ENCODE results near the gene DNMT1. TPM values are rescaled to one million over a fixed set of nuclear protein-coding genes. Genes with fewer than 3 reads are reported as not detected.
"Not testable (repeated sequence)": the region's sequence is repeated elsewhere in the genome, so short reads cannot be mapped to it uniquely, and the experiment has no call there.

The DNMT1 gene
- total RNA-seq, 1 donor, result 53.0 TPM

GRCh38 chr19:10206226-10206885 lies 11.6 kb upstream of the DNMT1 start:
- Histone ChIP-seq H3K4me1 (ENCODE audit: insufficient read depth, low read length) (peaks cover 22% of the 10 kb centered on the region), H3K4me3 (ENCODE audit: low read length) (no peak overlapping the region)

GRCh38 chr19:10205636-10206035 lies 10.9 kb upstream of the DNMT1 start:
- Histone ChIP-seq H3K4me1 (ENCODE audit: insufficient read depth, low read length) (peaks cover 16% of the 10 kb centered on the region), H3K9me3 (ENCODE audit: low read depth, low read length) (no peaks in the 10 kb centered on the region), H3K4me3 (ENCODE audit: low read length) (no peak overlapping the region), H3K27me3 (ENCODE audit: insufficient read depth, low read length) (no peaks in the 10 kb centered on the region)

More at GRCh38 chr19:10206226-10206885, 11.6 kb upstream of the DNMT1 start:
- Histone ChIP-seq H3K9me3 (ENCODE audit: low read depth, low read length) (no peaks in the 10 kb centered on the region), H3K27me3 (ENCODE audit: insufficient read depth, low read length) (no peaks in the 10 kb centered on the region)

- H3K4me3 ChIP-seq (ENCODE audit: low read length), result no peak overlapping the region
- H3K9me3 ChIP-seq (ENCODE audit: low read depth, low read length), result no peaks in the 10 kb centered on the region
- peaks cover 8% of the 10 kb centered on the region for H3K4me1 ChIP-seq (ENCODE audit: insufficient read depth, low read length)
- no peaks in the 10 kb centered on the region for H3K27me3 ChIP-seq (ENCODE audit: insufficient read depth, low read length)
These were observed 8.9 kb upstream of the DNMT1 start for GRCh38 chr19:10203686-10204085.

GRCh38 chr19:10201176-10201575 lies 6.4 kb upstream of the DNMT1 start:
- Histone ChIP-seq H3K4me3 (ENCODE audit: low read length) (no peak overlapping the region), H3K27me3 (ENCODE audit: insufficient read depth, low read length) (no peaks in the 10 kb centered on the region), H3K4me1 (ENCODE audit: insufficient read depth, low read length) (peaks cover 23% of the 10 kb centered on the region), H3K9me3 (ENCODE audit: low read depth, low read length) (no peaks in the 10 kb centered on the region)

GRCh38 chr19:10200101-10200500 lies 5.3 kb upstream of the DNMT1 start:
- H3K9me3 ChIP-seq (ENCODE audit: low read depth, low read length), result not testable (repeated sequence)

GRCh38 chr19:10198889-10199644 lies 4.3 kb upstream of the DNMT1 start:
- H3K27me3 ChIP-seq (ENCODE audit: insufficient read depth, low read length); H3K9me3 ChIP-seq (ENCODE audit: low read depth, low read length); H3K4me3 ChIP-seq (ENCODE audit: low read length): not testable (repeated sequence)
- H3K4me1 ChIP-seq (ENCODE audit: insufficient read depth, low read length), result peaks cover 30% of the 10 kb centered on the region

More at GRCh38 chr19:10200101-10200500, 5.3 kb upstream of the DNMT1 start:
- H3K27me3 ChIP-seq (ENCODE audit: insufficient read depth, low read length); H3K4me3 ChIP-seq (ENCODE audit: low read length): not testable (repeated sequence)
- H3K4me1 ChIP-seq (ENCODE audit: insufficient read depth, low read length), result peaks cover 27% of the 10 kb centered on the region

- peak overlapping the region; percentile 90 for H3K4me3 ChIP-seq (ENCODE audit: low read length)
- H3K27me3 ChIP-seq (ENCODE audit: insufficient read depth, low read length), result no peaks in the 10 kb centered on the region
- H3K4me1 ChIP-seq (ENCODE audit: insufficient read depth, low read length), result peaks cover 49% of the 10 kb centered on the region
- no peaks in the 10 kb centered on the region for H3K9me3 ChIP-seq (ENCODE audit: low read depth, low read length)
These were observed 406 bp upstream of the DNMT1 start for GRCh38 chr19:10195199-10195519.

GRCh38 chr19:10193790-10194499 lies 808 bp downstream of the DNMT1 start:
- Histone ChIP-seq H3K9me3 (ENCODE audit: low read depth, low read length) (no peaks in the 10 kb centered on the region), H3K27me3 (ENCODE audit: insufficient read depth, low read length) (no peaks in the 10 kb centered on the region), H3K4me1 (ENCODE audit: insufficient read depth, low read length) (peaks cover 42% of the 10 kb centered on the region), H3K4me3 (ENCODE audit: low read length) (peak overlapping the region; percentile 90)

GRCh38 chr19:10192922-10193321 lies 1.8 kb downstream of the DNMT1 start:
- no peaks in the 10 kb centered on the region for H3K27me3 ChIP-seq (ENCODE audit: insufficient read depth, low read length)
- peaks cover 33% of the 10 kb centered on the region for H3K4me1 ChIP-seq (ENCODE audit: insufficient read depth, low read length)
- H3K9me3 ChIP-seq (ENCODE audit: low read depth, low read length), result no peaks in the 10 kb centered on the region
- H3K4me3 ChIP-seq (ENCODE audit: low read length), result no peak overlapping the region

- Histone ChIP-seq H3K9me3 (ENCODE audit: low read depth, low read length) (no peaks in the 10 kb centered on the region), H3K4me3 (ENCODE audit: low read length) (no peak overlapping the region), H3K27me3 (ENCODE audit: insufficient read depth, low read length) (no peaks in the 10 kb centered on the region), H3K4me1 (ENCODE audit: insufficient read depth, low read length) (peaks cover 26% of the 10 kb centered on the region)
These were observed 3.4 kb downstream of the DNMT1 start for GRCh38 chr19:10191347-10191746.

GRCh38 chr19:10190026-10190425 lies 4.7 kb downstream of the DNMT1 start:
- peaks cover 21% of the 10 kb centered on the region for H3K4me1 ChIP-seq (ENCODE audit: insufficient read depth, low read length)
- H3K27me3 ChIP-seq (ENCODE audit: insufficient read depth, low read length), result no peaks in the 10 kb centered on the region
- H3K4me3 ChIP-seq (ENCODE audit: low read length), result no peak overlapping the region
- no peaks in the 10 kb centered on the region for H3K9me3 ChIP-seq (ENCODE audit: low read depth, low read length)

GRCh38 chr19:10189616-10190015 lies 5.1 kb downstream of the DNMT1 start:
- H3K4me3 ChIP-seq (ENCODE audit: low read length), result no peak overlapping the region
- H3K4me1 ChIP-seq (ENCODE audit: insufficient read depth, low read length), result peaks cover 20% of the 10 kb centered on the region
- no peaks in the 10 kb centered on the region for H3K27me3 ChIP-seq (ENCODE audit: insufficient read depth, low read length)
- no peaks in the 10 kb centered on the region for H3K9me3 ChIP-seq (ENCODE audit: low read depth, low read length)

- no peaks in the 10 kb centered on the region for H3K9me3 ChIP-seq (ENCODE audit: low read depth, low read length)
- H3K4me1 ChIP-seq (ENCODE audit: insufficient read depth, low read length), result peaks cover 3% of the 10 kb centered on the region
- no peak overlapping the region for H3K4me3 ChIP-seq (ENCODE audit: low read length)
These were observed 7.4 kb downstream of the DNMT1 start for GRCh38 chr19:10187315-10187714.

GRCh38 chr19:10184636-10185035 lies 10.1 kb downstream of the DNMT1 start:
- no peaks in the 10 kb centered on the region for H3K4me1 ChIP-seq (ENCODE audit: insufficient read depth, low read length)
- no peak overlapping the region for H3K4me3 ChIP-seq (ENCODE audit: low read length)
- H3K27me3 ChIP-seq (ENCODE audit: insufficient read depth, low read length), result no peaks in the 10 kb centered on the region
- no peaks in the 10 kb centered on the region for H3K9me3 ChIP-seq (ENCODE audit: low read depth, low read length)

More at GRCh38 chr19:10187315-10187714, 7.4 kb downstream of the DNMT1 start:
- no peaks in the 10 kb centered on the region for H3K27me3 ChIP-seq (ENCODE audit: insufficient read depth, low read length)

- no peaks in the 10 kb centered on the region for H3K27me3 ChIP-seq (ENCODE audit: insufficient read depth, low read length)
- H3K4me1 ChIP-seq (ENCODE audit: insufficient read depth, low read length), result no peaks in the 10 kb centered on the region
- no peak overlapping the region for H3K4me3 ChIP-seq (ENCODE audit: low read length)
- no peaks in the 10 kb centered on the region for H3K9me3 ChIP-seq (ENCODE audit: low read depth, low read length)
These were observed 10.8 kb downstream of the DNMT1 start for GRCh38 chr19:10183926-10184325.

All from mononuclear cell (primary cell).